Duodenal mucosa (tissue), 2 donors: ENCODE data around the gene RTP1.

Experiments
- H3K27ac ChIP-seq: one replicate; pipeline ENCODE4 v1.7.0; 2013; ENCODE audit warnings: low read depth, low read length
- H3K27me3 ChIP-seq, 2 donors: one replicate each; pipeline ENCODE4 v1.7.0; 2013; ENCODE audit warnings: low read length in 2 of 2, control low read depth in 1 of 2; ENCODE audit not compliant: insufficient read depth in 2 of 2, control insufficient read depth in 1 of 2
- H3K36me3 ChIP-seq, 2 donors: one replicate each; pipeline ENCODE4 v1.7.0; 2013; ENCODE audit warnings: low read length in 2 of 2, control low read depth in 1 of 2; ENCODE audit not compliant: insufficient read depth in 2 of 2, control insufficient read depth in 1 of 2
- H3K4me1 ChIP-seq, 2 donors: one replicate each; pipeline ENCODE4 v1.7.0; 2013; ENCODE audit warnings: low read length in 2 of 2, control low read depth in 1 of 2; ENCODE audit not compliant: insufficient read depth in 2 of 2, control insufficient read depth in 1 of 2
- H3K4me3 ChIP-seq, 2 donors: one replicate each; pipeline ENCODE4 v1.7.0; 2013; ENCODE audit warnings: low read length in 2 of 2, low read depth in 1 of 2
- H3K9ac ChIP-seq, 2 donors: one replicate each; pipeline ENCODE4 v1.7.0; 2013; ENCODE audit warnings: low read length in 2 of 2, low read depth in 1 of 2
- H3K9me3 ChIP-seq, 2 donors: one replicate each; pipeline ENCODE4 v1.7.0; 2013; ENCODE audit warnings: low read length in 2 of 2, control low read depth in 1 of 2; ENCODE audit not compliant: control insufficient read depth in 1 of 2

The RTP1 gene

DNA sequence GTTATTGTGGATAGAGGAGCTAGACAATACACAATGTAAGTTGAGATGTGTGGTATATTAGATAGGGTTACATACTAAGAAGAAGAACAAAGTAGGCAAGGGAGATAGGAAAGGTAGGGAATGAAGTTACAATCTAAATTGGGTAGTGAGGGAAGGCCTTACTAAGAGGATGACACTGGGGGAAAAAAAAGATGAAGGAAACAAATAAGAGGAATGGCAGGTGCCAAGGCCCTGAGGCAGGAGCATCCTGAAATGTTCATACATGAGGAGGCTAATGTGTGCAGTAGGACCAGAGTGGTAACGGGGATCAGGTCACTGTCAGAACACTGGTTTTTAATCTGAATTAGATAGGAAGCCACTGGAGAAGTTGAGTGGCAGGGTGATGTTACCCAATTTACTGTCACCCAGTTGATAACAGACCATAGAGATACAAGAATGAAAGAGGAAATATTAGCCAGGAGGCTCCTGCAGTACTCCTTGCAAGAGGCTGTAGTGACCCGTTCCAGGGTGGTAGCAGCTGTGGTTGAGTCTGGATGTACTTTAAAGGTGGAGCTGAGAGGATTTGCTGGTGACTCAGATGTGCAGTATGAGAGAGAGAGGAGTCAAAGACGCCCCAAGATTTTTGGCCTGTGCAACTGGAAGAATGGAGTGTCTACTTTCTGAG is 14.4 kb downstream of the RTP1 start:
- Histone ChIP-seq H3K4me3 (no peak overlapping the region), H3K27ac (no peak overlapping the region), H3K4me1 (peaks cover 0 to 9% of the 10 kb centered on the region in 2 donors)

GRCh38 chr3:187212196-187212545 is 14.9 kb downstream of the RTP1 start:
- Histone ChIP-seq H3K9me3 (no peaks in the 10 kb centered on the region), H3K27ac (no peak overlapping the region), H3K4me1 (peaks cover 0 to 9% of the 10 kb centered on the region in 2 donors), H3K36me3 (no peaks in the 10 kb centered on the region), H3K27me3 (peaks cover 0 to 4% of the 10 kb centered on the region in 2 donors), H3K9ac (no peak overlapping the region), H3K4me3 (no peak overlapping the region)

More for the DNA sequence above, 14.4 kb downstream of the RTP1 start:
- H3K9ac ChIP-seq: no peak overlapping the region
- peaks cover 0 to 4% of the 10 kb centered on the region in 2 donors for H3K27me3 ChIP-seq
- no peaks in the 10 kb centered on the region for H3K9me3 ChIP-seq
- H3K36me3 ChIP-seq: no peaks in the 10 kb centered on the region

DNA sequence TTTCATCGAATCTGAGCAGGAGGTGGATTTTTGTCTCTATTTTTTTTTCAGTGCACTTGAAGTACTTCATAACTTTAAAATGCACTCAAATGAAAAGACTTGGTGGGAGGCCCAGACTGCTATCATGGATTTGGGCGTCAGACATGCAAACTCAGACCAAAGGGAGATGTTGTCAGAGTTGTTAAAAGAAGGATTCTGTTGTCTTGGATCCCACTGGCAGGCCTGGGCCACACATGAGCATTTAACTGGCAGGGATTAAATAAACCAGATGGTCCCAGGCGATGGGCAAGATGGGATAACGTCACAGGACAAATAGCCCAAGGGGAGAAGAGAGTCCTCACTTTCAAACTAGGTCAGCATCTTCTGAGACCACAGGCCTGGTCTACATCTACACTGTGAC is 15.4 kb downstream of the RTP1 start:
- no peak overlapping the region for H3K4me3 ChIP-seq
- H3K9ac ChIP-seq: no peak overlapping the region
- H3K9me3 ChIP-seq: no peaks in the 10 kb centered on the region
- no peaks in the 10 kb centered on the region for H3K36me3 ChIP-seq
- peaks cover 0 to 4% of the 10 kb centered on the region in 2 donors for H3K27me3 ChIP-seq
- no peak overlapping the region for H3K27ac ChIP-seq
- H3K4me1 ChIP-seq: peaks cover 0 to 9% of the 10 kb centered on the region in 2 donors

DNA sequence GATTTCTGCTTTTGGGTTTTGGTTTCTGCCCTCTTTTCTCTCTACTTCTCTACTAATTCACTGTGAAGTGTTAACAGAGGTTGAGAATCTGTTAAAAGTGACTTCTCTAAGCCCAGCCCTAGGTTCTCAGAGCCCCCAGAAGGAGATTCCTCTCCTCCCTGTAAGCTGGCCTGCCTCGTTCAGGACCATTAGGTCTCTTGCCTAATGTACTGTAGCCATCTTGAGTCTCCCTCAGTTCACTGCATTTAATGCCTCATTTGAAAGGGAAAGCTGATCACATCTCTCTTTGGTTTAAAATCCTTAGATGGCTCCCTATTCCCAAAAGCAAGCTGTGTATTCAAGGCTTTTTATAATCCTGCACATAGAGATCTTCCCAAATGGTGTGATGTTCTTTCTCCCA is 16.3 kb downstream of the RTP1 start:
- Histone ChIP-seq H3K36me3 (no peaks in the 10 kb centered on the region), H3K27me3 (peaks cover 0 to 4% of the 10 kb centered on the region in 2 donors), H3K9me3 (no peaks in the 10 kb centered on the region), H3K27ac (no peak overlapping the region), H3K9ac (no peak overlapping the region), H3K4me1 (peaks cover 0 to 6% of the 10 kb centered on the region in 2 donors), H3K4me3 (no peak overlapping the region)

- Histone ChIP-seq H3K4me3 (no peak overlapping the region), H3K36me3 (no peaks in the 10 kb centered on the region), H3K9ac (no peak overlapping the region), H3K27ac (no peak overlapping the region), H3K4me1 (no peaks in the 10 kb centered on the region), H3K9me3 (no peaks in the 10 kb centered on the region), H3K27me3 (peaks cover 0 to 4% of the 10 kb centered on the region in 2 donors)
Observed at GRCh38 chr3:187215460-187215859, 18.2 kb downstream of the RTP1 start.

DNA sequence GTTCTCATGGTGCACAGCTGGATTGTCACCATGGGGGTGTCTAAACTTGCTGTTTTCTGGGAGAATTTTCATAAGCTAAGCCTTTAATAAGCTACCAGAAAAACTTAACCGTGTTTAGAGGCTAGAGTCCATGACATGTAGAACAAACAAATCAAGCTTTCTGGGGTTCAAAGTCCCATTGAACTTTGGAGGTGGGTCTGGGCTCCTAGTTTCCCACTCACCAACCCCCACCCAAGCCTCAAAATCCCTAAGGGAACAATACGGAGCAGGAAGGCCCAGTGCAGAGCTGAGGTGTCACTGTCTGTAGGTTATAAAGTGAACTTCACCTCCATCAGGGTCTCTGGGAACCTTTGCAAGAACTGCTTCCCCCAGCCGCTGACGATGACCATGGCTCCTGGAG is 25.5 kb downstream of the RTP1 start:
- Histone ChIP-seq H3K4me1 (peaks cover 0 to 9% of the 10 kb centered on the region in 2 donors), H3K4me3 (no peak overlapping the region), H3K36me3 (no peaks in the 10 kb centered on the region), H3K27ac (no peak overlapping the region), H3K9me3 (no peaks in the 10 kb centered on the region), H3K27me3 (no peaks in the 10 kb centered on the region), H3K9ac (no peak overlapping the region)

DNA sequence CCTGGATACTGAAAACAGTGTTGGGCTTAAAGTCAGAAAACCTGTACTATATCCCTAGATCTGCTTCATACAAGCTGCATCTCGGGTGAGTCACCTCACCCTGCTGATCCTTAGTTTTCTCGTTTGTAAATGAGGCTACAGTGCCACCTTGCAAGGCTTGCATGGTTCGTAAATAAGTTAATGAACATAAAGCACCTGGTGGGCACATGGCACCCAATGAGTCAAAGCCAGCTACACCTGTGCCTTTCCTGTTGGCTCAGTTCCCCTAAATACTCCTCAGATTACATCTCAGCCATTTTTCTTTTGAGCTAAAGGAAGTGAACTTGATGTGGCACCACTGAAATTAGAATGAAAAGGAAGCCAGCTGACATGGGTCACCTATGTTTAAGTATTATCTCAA is 26.5 kb downstream of the RTP1 start:
- Histone ChIP-seq H3K4me3 (no peak overlapping the region), H3K9me3 (no peaks in the 10 kb centered on the region), H3K27me3 (no peaks in the 10 kb centered on the region), H3K9ac (no peak overlapping the region), H3K27ac (no peak overlapping the region), H3K4me1 (peaks cover 0 to 9% of the 10 kb centered on the region in 2 donors), H3K36me3 (no peaks in the 10 kb centered on the region)

- Histone ChIP-seq H3K4me1 (peaks cover 0 to 4% of the 10 kb centered on the region in 2 donors), H3K9me3 (no peaks in the 10 kb centered on the region), H3K27me3 (no peaks in the 10 kb centered on the region), H3K9ac (no peak overlapping the region), H3K36me3 (no peaks in the 10 kb centered on the region), H3K4me3 (no peak overlapping the region), H3K27ac (no peak overlapping the region)
Observed at GRCh38 chr3:187227658-187228258, 30.5 kb downstream of the RTP1 start.

GRCh38 chr3:187228740-187229139 is 31.5 kb downstream of the RTP1 start:
- no peak overlapping the region for H3K27ac ChIP-seq
- H3K4me1 ChIP-seq: no peaks in the 10 kb centered on the region
- H3K9ac ChIP-seq: no peak overlapping the region
- H3K36me3 ChIP-seq: no peaks in the 10 kb centered on the region
- no peaks in the 10 kb centered on the region for H3K9me3 ChIP-seq
- no peak overlapping the region for H3K4me3 ChIP-seq
- no peaks in the 10 kb centered on the region for H3K27me3 ChIP-seq

DNA sequence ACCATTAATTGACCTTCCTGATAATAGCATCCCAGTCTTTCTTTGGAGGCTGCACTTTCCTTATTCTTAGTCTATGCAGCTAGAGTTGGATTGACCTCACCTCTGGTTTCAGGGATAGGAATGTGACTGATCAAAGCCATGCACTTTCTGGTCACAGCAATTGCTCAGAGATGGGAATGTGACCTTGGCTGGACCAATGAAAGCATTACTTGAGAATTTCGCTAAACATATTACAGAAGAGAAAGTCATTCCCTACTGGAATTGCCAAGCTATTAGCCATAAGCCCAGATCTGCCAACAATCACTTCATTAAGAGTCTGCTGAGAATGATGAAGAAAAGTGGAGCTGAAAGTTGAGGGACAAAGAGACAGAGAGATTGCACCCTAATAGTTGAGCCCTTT is 32.7 kb downstream of the RTP1 start:
- Histone ChIP-seq H3K36me3 (no peaks in the 10 kb centered on the region), H3K4me3 (no peak overlapping the region), H3K4me1 (no peaks in the 10 kb centered on the region), H3K27me3 (no peaks in the 10 kb centered on the region), H3K9ac (no peak overlapping the region), H3K27ac (no peak overlapping the region), H3K9me3 (no peaks in the 10 kb centered on the region)
